Measurements from ENCODE around the gene IP6K3. TPM values are rescaled to one million over a fixed set of nuclear protein-coding genes. Genes with fewer than 3 reads are reported as not detected.

The IP6K3 gene
- total RNA-seq, 4 donors from 2014 or later, result 1.9 to 6.1 (median 5.5) TPM; not detected in 1

GRCh38 chr6:33684983-33685382, 61.7 kb downstream of the IP6K3 start:
- DNase-seq, result no peak
- no peak for TF ChIP-seq POLR2A (IDR thresholded peaks at IDR 0.05)
- no peak for TF ChIP-seq CTCF (IDR thresholded peaks at IDR 0.05)
- intact Hi-C loops (cut with DNase I; ENCODE audit: low total_unique reads), result no loop called here
- H3K27ac ChIP-seq, result no peak overlapping the region
- no peaks in the 10 kb centered on the region for H3K27me3 ChIP-seq
- H3K9me3 ChIP-seq, result no peaks in the 10 kb centered on the region
- no peak overlapping the region for H3K4me3 ChIP-seq
- H3K4me1 ChIP-seq, result no peaks in the 10 kb centered on the region
- H3K36me3 ChIP-seq, result no peaks in the 10 kb centered on the region

GRCh38 chr6:33684428-33684896, 62.2 kb downstream of the IP6K3 start:
- TF ChIP-seq POLR2A (IDR thresholded peaks at IDR 0.05) (no peak), CTCF (IDR thresholded peaks at IDR 0.05) (no peak)
- no peaks in the 10 kb centered on the region for H3K27me3 ChIP-seq
- no peak for DNase-seq
- no peak overlapping the region for H3K27ac ChIP-seq
- no peak overlapping the region for H3K4me3 ChIP-seq
- no peaks in the 10 kb centered on the region for H3K4me1 ChIP-seq
- intact Hi-C loops (cut with DNase I; ENCODE audit: low total_unique reads), result no loop called here
- H3K36me3 ChIP-seq, result no peaks in the 10 kb centered on the region
- no peaks in the 10 kb centered on the region for H3K9me3 ChIP-seq

- intact Hi-C loops (cut with DNase I; ENCODE audit: low total_unique reads), result no loop called here
- Histone ChIP-seq H3K27ac (no peak overlapping the region), H3K27me3 (no peaks in the 10 kb centered on the region), H3K4me1 (no peaks in the 10 kb centered on the region), H3K36me3 (no peaks in the 10 kb centered on the region), H3K9me3 (no peaks in the 10 kb centered on the region), H3K4me3 (no peak overlapping the region)
- no peak for DNase-seq
- TF ChIP-seq POLR2A (IDR thresholded peaks at IDR 0.05) (no peak), CTCF (IDR thresholded peaks at IDR 0.05) (no peak)
Measured at GRCh38 chr6:33683576-33684427, 62.9 kb downstream of the IP6K3 start.

GRCh38 chr6:33683051-33683571, 63.6 kb downstream of the IP6K3 start:
- no peak overlapping the region for H3K27ac ChIP-seq
- no peak for DNase-seq
- intact Hi-C loops (cut with DNase I; ENCODE audit: low total_unique reads), result no loop called here
- no peak overlapping the region for H3K4me3 ChIP-seq
- no peaks in the 10 kb centered on the region for H3K4me1 ChIP-seq
- H3K36me3 ChIP-seq, result no peaks in the 10 kb centered on the region
- TF ChIP-seq POLR2A (IDR thresholded peaks at IDR 0.05), result no peak
- TF ChIP-seq CTCF (IDR thresholded peaks at IDR 0.05), result no peak
- no peaks in the 10 kb centered on the region for H3K27me3 ChIP-seq
- H3K9me3 ChIP-seq, result no peaks in the 10 kb centered on the region

- H3K36me3 ChIP-seq, result no peaks in the 10 kb centered on the region
- no peaks in the 10 kb centered on the region for H3K9me3 ChIP-seq
- DNase-seq, result no peak
- no peaks in the 10 kb centered on the region for H3K27me3 ChIP-seq
- no peak overlapping the region for H3K27ac ChIP-seq
- H3K4me3 ChIP-seq, result no peak overlapping the region
- intact Hi-C loops (cut with DNase I; ENCODE audit: low total_unique reads), result no loop called here
- H3K4me1 ChIP-seq, result no peaks in the 10 kb centered on the region
- TF ChIP-seq POLR2A (IDR thresholded peaks at IDR 0.05) (no peak), CTCF (IDR thresholded peaks at IDR 0.05) (no peak)
Measured at GRCh38 chr6:33682341-33682740, 64.4 kb downstream of the IP6K3 start.
